HT-29 (cell line): ENCODE results near the gene ADAMTSL5. TPM values are rescaled to one million over a fixed set of nuclear protein-coding genes. Genes with fewer than 3 reads are reported as not detected.

Experiments
- DNase-seq: peaks from one replicate; pipeline ENCODE4 v3.0.0-alpha.2; 2015; ENCODE audit warnings: low spot score
- total RNA-seq: library from RNA; depleted of rRNA; stranded (reverse); fragments of >200 nt; shearing (Covaris generic); gene quantifications from 2 replicates; pipeline ENCODE4 v1.2.3, GENCODE V29; 2014; rRNA removed

The ADAMTSL5 gene
- total RNA-seq, 1 experiment from 2014 or later: 3.9 TPM

DNA sequence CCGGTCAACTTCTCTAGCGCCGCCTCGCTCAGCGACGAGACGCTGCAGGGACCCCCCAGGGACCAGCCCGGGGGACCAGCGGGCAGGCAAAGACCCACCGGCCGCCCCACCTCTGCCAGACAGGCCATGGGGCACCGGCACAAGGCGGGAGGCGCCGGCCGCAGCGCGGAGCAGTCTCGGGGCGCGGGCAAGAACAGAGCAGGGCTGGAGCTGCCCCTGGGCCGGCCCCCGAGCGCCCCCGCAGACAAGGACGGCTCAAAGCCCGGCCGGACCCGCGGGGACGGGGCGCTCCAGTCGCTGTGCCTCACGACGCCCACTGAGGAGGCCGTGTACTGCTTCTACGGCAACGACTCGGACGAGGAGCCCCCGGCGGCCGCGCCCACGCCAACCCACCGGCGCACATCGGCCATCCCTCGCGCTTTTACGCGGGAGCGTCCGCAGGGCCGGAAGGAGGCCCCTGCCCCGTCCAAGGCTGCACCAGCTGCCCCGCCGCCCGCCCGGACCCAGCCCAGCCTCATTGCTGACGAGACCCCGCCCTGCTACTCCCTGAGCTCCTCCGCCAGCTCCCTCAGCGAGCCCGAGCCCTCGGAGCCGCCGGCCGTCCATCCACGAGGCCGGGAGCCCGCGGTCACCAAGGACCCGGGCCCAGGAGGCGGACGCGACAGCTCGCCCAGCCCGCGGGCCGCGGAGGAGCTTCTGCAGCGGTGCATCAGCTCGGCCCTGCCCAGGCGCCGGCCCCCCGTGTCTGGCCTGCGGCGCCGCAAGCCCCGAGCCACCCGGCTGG lies 45.1 kb downstream of the ADAMTSL5 start:
- no peak for DNase-seq

DNA sequence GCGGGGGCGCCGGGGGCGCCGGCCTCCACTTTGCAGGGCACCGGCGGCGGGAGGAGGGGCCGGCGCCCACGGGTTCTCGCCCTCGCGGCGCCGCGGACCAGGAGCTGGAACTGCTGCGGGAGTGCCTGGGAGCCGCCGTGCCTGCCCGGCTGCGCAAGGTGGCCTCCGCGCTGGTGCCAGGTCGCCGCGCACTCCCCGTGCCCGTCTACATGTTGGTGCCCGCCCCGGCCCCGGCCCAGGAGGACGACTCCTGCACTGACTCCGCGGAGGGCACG lies 45.7 kb downstream of the ADAMTSL5 start:
- DNase-seq: no peak

- no peak for DNase-seq
Observed at GRCh38 chr19:1466461-1467214, 46.2 kb downstream of the ADAMTSL5 start.

DNA sequence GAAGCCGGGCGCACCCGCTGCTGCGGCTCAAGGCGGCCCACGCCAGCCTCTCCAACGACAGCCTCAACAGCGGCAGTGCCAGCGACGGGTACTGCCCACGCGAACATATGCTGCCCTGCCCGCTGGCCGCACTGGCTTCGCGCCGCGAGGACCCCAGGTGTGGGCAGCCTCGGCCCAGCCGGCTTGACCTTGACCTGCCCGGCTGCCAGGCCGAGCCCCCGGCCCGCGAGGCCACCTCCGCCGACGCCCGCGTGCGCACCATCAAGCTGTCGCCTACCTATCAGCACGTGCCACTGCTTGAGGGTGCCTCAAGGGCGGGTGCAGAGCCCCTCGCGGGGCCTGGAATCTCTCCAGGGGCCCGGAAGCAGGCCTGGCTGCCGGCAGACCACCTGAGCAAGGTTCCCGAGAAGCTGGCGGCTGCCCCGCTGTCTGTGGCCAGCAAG lies 46.8 kb downstream of the ADAMTSL5 start:
- DNase-seq: no peak

DNA sequence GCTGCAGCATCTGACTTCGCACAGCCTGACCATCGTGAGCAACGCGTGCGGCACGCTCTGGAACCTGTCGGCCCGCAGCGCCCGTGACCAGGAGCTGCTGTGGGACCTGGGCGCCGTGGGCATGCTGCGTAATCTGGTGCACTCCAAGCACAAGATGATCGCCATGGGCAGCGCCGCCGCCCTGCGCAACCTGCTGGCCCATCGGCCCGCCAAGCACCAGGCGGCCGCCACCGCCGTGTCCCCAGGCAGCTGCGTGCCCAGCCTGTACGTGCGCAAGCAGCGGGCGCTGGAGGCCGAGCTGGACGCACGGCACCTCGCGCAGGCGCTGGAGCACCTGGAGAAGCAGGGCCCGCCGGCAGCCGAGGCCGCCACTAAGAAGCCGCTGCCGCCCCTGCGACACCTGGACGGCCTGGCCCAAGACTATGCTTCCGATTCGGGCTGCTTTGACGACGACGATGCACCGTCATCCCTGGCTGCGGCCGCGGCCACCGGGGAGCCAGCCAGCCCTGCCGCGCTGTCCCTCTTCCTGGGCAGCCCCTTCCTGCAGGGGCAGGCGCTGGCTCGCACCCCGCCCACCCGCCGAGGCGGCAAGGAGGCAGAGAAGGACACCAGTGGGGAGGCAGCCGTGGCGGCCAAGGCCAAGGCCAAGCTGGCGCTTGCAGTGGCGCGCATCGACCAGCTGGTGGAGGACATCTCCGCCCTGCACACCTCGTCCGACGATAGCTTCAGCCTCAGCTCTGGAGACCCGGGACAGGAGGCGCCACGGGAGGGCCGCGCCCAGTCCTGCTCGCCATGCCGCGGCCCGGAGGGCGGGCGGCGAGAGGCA lies 47.4 kb downstream of the ADAMTSL5 start:
- DNase-seq: peak; percentile 56

DNA sequence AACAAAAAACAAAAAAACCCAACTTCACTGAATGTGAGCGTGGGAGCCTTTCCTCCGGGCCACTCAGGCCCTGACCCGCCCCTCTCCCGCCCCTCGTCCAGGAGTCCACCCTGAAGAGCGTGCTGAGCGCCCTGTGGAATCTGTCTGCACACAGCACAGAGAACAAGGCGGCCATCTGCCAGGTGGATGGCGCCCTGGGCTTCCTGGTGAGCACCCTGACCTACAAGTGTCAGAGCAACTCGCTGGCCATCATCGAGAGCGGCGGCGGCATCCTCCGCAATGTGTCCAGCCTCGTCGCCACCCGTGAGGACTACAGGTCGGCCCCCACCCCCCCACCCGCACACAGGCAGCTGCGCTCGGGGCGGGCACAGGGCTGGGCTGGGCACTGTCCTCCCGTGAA lies 51.0 kb downstream of the ADAMTSL5 start:
- DNase-seq: no peak

DNA sequence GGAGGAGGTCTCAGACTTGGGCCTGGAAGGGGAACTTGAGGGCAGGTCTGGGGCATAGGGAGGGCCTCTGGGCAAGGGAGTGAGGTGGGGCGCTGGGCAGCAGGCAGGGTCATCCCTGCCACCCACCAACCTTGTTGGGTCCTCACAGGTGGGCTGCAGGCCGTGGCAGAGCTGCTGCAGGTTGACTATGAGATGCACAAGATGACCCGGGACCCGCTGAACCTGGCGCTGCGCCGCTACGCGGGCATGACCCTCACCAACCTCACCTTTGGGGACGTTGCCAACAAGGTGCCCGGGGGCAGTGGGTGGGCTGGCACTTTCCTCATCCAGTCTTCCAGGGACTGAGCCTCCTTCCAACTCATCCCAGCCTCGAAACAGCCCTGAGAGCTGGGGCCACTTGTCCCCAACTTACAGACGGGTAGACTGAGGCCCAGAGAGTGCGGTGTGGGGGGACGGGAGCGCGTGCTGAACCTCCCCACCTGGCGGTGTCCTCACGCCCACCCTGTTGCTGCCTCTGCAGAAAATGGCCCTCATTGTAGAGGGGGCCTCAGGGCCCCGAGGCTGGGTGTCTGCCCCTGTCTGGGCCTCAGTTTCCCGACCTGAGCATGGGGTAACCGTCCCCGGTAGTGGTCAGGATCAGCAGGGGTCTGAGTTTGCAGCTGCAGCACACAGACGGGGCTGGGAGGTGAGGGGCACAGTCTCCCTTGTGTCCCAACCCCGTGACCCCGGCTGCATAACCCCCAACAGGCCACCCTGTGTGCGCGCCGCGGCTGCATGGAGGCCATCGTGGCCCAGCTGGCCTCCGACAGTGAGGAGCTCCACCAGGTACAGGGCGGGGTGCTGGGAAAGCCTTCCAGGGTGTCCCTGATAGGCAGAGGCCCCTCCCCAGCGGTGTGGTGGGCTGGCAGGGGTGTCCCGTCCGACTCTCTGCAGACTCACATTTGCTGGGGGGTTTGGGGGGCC lies 52.5 kb downstream of the ADAMTSL5 start:
- DNase-seq: no peak

GRCh38 chr19:1459479-1459878 lies 53.3 kb downstream of the ADAMTSL5 start:
- DNase-seq: no peak

DNA sequence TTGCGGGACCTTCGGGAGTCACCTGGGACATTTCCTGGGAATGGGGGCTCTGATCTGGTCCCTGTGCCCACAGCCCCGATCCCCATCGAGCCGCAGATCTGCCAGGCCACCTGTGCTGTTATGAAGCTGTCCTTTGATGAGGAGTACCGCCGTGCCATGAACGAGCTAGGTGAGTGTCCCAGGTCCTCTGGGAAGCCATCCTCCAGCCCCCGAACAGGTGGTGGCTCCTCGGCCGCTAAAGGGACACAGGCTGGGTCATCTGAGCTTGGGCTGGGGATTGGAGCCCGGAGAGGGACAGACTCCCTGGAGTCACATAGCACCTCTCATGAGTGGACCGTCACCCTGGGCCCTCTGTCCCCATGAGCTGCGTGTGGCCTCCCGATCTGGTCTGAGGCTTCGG lies 54.9 kb downstream of the ADAMTSL5 start:
- no peak for DNase-seq

- DNase-seq: peak; percentile 23
Observed at GRCh38 chr19:1457031-1457739, 55.6 kb downstream of the ADAMTSL5 start.

DNA sequence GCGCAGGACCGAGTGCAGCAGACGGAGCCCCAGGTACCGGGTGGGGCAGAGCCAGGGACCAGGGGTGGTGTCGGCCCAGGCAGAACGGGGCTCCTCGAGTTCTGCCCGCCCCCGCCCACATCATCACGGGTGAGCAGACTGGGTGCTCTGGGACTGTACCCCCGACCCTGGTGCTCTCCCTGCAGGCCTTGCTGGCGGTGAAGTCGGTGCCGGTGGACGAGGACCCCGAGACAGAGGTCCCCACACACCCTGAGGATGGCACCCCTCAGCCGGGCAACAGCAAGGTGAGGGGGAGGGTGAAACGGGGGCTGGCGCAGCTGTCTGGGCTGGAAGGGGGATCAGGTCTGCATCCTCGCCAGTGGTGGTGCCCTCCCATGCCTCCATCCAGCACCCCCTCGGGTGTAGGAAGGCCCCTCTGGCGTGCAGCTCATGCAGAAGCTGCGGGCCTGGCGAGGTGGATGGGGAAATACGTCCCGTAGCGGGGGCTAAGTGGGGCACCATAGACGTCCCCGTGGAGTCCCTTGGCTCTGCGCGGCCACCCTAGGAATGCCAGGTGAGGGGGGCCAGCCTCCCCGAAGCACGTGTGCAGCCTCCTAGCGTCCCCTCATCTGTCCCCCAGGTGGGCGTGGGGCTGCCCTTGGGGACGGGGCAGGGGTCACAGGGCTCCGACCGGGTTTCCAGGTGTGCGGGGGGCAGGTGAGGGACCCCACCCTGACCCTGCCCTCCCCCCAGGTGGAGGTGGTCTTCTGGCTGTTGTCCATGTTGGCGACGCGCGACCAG lies 56.5 kb downstream of the ADAMTSL5 start:
- no peak for DNase-seq

DNA sequence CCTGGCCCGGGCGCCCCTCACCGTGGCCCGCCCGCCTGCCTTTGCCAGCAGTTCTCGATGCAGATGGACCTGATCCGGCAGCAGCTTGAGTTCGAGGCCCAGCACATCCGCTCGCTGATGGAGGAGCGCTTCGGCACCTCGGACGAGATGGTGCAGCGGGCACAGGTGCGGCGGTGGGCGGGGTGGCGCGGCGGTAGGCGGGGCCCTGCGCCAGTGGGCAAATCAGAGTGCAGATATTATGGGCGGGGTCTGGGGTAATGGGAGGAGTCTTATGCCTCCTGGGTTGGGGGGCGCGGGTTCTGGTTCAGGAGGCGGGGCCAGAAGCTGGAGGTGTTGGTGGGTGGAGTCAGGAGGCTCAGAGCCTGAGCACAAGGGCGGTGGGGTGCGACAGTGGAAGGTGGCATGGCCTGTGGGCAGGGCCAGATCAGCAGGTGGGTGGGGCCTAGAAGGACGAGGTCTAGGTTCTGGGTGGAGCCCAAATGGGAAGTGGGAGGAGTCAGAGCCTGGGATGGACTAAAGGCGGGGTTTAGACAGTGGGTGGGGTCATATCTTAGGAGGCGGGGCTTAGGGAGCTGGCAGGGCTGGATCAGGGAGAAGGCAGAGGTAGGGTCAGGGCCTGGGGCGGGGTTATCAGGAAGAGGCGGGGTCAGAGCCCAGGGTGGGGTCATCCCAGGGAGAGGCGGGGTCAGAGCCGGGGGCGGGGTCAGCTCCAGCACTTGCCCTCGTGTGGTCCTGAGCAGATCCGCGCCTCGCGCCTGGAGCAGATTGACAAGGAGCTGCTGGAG lies 57.3 kb downstream of the ADAMTSL5 start:
- peak; percentile 96 for DNase-seq

Other genes starting within 250 kb of the ADAMTSL5 start
- 72.3 and 72.7 TPM in 2 replicates for gene CIRBP, start 243.7 kb downstream of the ADAMTSL5 start, total RNA-seq
- gene FAM174C, start 237.5 kb downstream of the ADAMTSL5 start, total RNA-seq: 156 and 183 TPM in 2 replicates
- 43.6 and 48.5 TPM in 2 replicates for gene EFNA2, start 227.1 kb downstream of the ADAMTSL5 start, total RNA-seq
- 133 and 170 TPM in 2 replicates for gene NDUFS7, start 129.1 kb downstream of the ADAMTSL5 start, total RNA-seq
- 0.26 and 0.97 TPM in 2 replicates for gene GAMT, start 111.5 kb downstream of the ADAMTSL5 start, total RNA-seq
- gene DAZAP1, start 105.4 kb downstream of the ADAMTSL5 start, total RNA-seq: 223 and 234 TPM in 2 replicates
- 2,135 and 2,483 TPM in 2 replicates for gene RPS15, start 74.6 kb downstream of the ADAMTSL5 start, total RNA-seq
- gene APC2, start 62.9 kb downstream of the ADAMTSL5 start, total RNA-seq: 0.16 and 0.43 TPM in 2 replicates
- gene C19orf25, start 33.8 kb downstream of the ADAMTSL5 start, total RNA-seq: 56.0 and 72.9 TPM in 2 replicates
- 0.99 and 2.1 TPM in 2 replicates for gene PCSK4, start 22.7 kb downstream of the ADAMTSL5 start, total RNA-seq
- gene REEP6, start 21.8 kb downstream of the ADAMTSL5 start, total RNA-seq: 23.1 and 26.6 TPM in 2 replicates
- gene PLK5, start 11.1 kb upstream of the ADAMTSL5 start, total RNA-seq: not detected in 2 replicates
- 75.4 and 90.6 TPM in 2 replicates for gene MEX3D, start 55.3 kb upstream of the ADAMTSL5 start, total RNA-seq
- 202 and 231 TPM in 2 replicates for gene MBD3, start 79.8 kb upstream of the ADAMTSL5 start, total RNA-seq
- 121 and 155 TPM in 2 replicates for gene UQCR11, start 92.4 kb upstream of the ADAMTSL5 start, total RNA-seq
- gene TCF3, start 139.6 kb upstream of the ADAMTSL5 start, total RNA-seq: 241 and 271 TPM in 2 replicates
- gene ONECUT3, start 240.5 kb upstream of the ADAMTSL5 start, total RNA-seq: not detected in 2 replicates